HepG2 (cell line): Measurements from ENCODE around the gene AAGAB.

Experiments used
- CTCF ChIP-seq: sonication (generic); formaldehyde crosslinking; IDR thresholded peaks from 2 replicates; pipeline ENCODE4 v1.5.0; 2020; ENCODE audit warnings: mild to moderate bottlenecking, missing genetic modification reagents, moderate library complexity
- ETV6 ChIP-seq: sonication (generic); formaldehyde crosslinking; conservative IDR thresholded peaks from 2 replicates; pipeline ENCODE4 v1.4.0; 2020; ENCODE audit warnings: missing genetic modification reagents
- TF ChIP-seq, protein P1 (sequence below): sonication (generic); formaldehyde crosslinking; IDR thresholded peaks from 2 replicates; pipeline ENCODE4 v1.5.1; 2020; ENCODE audit warnings: missing genetic modification reagents, mild to moderate bottlenecking, borderline replicate concordance

GRCh38 chr15:67174446-67174845 is 80.0 kb downstream of the AAGAB start:
- TF ChIP-seq CTCF (no peak), ETV6 (no peak)
- TF ChIP-seq, protein P1, sequence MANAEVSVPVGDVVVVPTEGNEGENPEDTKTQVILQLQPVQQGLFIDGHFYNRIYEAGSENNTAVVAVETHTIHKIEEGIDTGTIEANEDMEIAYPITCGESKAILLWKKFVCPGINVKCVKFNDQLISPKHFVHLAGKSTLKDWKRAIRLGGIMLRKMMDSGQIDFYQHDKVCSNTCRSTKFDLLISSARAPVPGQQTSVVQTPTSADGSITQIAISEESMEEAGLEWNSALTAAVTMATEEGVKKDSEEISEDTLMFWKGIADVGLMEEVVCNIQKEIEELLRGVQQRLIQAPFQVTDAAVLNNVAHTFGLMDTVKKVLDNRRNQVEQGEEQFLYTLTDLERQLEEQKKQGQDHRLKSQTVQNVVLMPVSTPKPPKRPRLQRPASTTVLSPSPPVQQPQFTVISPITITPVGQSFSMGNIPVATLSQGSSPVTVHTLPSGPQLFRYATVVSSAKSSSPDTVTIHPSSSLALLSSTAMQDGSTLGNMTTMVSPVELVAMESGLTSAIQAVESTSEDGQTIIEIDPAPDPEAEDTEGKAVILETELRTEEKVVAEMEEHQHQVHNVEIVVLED: no peak
